UCSD-AML1 (cell line): ENCODE measurements around the gene LMBR1L.
"Not testable (repeated sequence)": the region's sequence is repeated elsewhere in the genome, so short reads cannot be mapped to it uniquely, and the experiment has no call there.

Source experiments
- DNase-seq: peaks from one replicate; lab custom pipeline; 2025; ENCODE audit not compliant: unreplicated experiment; lab: John Stamatoyannopoulos, UW

The LMBR1L gene, protein sequence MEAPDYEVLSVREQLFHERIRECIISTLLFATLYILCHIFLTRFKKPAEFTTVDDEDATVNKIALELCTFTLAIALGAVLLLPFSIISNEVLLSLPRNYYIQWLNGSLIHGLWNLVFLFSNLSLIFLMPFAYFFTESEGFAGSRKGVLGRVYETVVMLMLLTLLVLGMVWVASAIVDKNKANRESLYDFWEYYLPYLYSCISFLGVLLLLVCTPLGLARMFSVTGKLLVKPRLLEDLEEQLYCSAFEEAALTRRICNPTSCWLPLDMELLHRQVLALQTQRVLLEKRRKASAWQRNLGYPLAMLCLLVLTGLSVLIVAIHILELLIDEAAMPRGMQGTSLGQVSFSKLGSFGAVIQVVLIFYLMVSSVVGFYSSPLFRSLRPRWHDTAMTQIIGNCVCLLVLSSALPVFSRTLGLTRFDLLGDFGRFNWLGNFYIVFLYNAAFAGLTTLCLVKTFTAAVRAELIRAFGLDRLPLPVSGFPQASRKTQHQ

GRCh38 chr12:49110464-49111155 lies at the start of gene LMBR1L:
TSS of gene LMBR1L (minus strand) at chr12:49110847. CDS start at chr12:49110555, 292 bp downstream.
- DNase-seq = peak; percentile 93

DNA sequence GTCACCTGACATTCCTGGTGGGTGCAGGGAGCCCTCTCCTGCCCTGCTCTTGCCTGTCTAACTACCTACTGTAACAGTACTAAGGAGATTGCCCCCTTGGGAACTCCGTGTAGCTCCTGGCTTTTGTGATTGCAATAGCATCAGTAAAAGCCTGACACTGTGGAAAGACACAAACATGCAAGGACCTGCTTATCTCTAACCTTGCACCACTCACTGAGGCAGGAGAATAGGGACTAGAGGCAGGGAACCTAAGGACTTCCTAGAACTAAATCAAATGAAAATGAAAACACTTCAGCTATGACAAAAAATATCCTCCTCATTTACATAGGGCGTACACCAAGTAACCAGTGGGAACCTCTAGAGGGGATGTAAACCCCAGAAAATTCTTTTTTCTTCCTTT lies 49.8 kb upstream of the LMBR1L start:
- no peak for DNase-seq

DNA sequence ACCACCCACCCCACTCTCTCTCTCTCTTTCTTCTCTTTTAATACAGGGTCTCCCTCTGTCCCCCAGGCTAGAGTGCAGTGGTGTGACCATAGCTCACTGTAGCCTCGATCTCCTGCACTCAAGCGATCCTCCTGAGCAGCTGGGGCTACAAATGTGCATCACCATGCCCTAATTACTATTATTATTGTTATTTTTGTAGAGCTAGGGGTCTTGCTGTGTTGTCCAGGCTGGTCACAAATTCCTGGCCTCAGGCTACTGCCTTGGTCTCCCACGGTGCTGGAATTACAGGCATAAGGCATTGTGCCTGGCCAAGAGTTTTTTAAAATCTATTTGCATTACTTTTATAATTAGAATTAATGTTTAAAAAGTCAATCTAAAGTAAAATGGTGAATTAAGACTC lies 43.6 kb upstream of the LMBR1L start:
- DNase-seq = no peak

DNA sequence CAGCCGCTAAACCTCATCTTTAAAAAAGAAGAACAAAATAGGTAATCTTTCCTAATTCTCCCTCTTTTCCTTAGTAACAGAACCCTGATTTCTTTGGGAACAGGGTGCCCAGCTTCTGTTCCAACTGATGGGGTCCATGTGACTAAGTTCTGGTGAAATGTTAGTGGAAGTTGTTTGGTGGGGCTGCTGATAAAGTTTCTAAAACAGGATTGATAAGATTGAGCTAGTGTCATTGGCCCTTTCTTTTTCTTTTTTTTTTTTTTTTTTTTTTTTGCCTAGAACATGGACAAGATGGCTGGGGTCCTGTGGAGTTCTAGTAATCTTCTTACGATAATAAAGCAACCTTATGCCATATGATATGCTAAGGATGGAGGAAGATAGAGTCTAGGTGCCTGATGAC lies 36.7 kb upstream of the LMBR1L start:
- no peak for DNase-seq

DNA sequence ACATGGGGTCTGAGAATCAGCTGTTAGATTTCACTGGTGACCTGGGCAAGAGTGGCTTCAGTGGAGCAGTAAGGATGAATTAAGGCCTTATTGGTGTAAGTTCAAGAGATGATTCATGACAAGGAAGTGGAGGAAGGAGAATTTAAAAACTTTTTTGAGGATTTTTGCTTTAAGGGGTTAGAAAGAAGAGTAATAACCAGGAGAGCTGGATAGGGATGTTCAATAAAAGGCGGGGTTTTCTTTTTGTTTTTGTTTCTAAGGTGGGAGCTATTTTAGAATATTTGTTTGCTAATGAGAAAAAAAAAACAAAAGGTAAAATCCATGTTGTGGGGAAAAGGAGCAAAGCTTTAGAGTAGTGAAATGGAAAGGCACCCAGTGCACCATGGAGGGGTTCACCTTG lies 35.8 kb upstream of the LMBR1L start:
- DNase-seq = no peak

- DNase-seq = no peak
Observed at GRCh38 chr12:49144384-49144783, 33.7 kb upstream of the LMBR1L start.

- no peak for DNase-seq
Observed at GRCh38 chr12:49138999-49139398, 28.4 kb upstream of the LMBR1L start.

DNA sequence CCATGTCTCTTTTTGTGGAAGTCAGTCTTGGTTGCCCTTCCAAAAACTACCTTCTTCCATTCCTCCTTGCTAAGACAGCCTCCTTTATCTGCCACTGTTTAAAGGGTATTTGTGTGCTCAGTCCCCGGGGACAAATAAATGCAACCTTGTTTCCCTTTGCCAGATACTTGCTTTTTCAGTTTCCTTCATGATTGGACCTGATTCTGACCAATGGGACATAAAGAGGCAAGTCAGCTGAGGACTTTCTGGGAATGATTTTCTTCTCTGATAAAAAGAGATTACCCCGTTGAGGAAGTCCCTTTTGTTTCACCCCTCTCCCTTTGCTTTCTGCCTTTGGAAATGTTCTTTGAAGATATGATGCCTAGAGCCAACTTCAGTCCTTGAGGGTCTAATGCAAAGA lies 27.9 kb upstream of the LMBR1L start:
- no peak for DNase-seq

GRCh38 chr12:49137476-49137875 lies 26.8 kb upstream of the LMBR1L start:
- DNase-seq = no peak

- not testable (repeated sequence) for DNase-seq
Observed at GRCh38 chr12:49136997-49137396, 26.4 kb upstream of the LMBR1L start.

DNA sequence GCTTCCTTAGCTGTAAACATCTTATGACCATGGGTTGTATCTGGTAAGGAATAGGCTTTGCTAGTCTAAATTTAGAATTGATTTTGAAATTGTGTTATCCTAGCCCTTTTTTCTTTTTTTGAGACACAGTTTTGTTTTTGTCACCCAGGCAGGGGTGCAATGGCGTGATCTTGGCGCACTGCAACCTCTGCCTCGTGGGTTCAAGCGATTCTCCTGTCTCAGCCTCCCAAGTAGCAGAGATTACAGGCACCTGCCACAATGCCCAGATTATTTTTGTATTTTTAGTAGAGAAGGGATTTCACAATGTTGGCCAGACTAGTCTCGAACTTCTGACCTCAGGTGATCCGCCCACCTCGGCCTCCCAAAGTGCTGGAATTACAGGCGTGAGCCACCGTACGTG lies 22.9 kb upstream of the LMBR1L start:
- no peak for DNase-seq

DNA sequence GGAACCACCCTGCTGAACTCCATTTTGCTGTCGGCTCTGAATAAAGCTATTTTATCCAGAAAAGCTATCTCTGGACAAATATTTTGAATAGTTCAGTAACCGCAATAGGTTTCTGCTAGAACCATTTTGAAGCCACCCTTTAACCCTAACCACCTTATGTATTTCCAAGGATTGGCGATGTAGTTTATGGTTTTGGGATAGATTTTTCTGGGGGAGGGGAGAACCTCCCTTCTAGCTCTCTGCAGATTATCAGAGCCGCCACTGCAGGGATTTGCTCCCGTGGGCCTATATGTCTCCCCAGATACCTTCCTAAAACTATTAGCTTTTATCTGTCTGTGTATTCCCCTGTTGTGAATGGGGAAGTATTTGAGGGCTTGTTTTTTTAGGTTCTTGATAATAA lies 22.4 kb upstream of the LMBR1L start:
- DNase-seq = no peak

DNA sequence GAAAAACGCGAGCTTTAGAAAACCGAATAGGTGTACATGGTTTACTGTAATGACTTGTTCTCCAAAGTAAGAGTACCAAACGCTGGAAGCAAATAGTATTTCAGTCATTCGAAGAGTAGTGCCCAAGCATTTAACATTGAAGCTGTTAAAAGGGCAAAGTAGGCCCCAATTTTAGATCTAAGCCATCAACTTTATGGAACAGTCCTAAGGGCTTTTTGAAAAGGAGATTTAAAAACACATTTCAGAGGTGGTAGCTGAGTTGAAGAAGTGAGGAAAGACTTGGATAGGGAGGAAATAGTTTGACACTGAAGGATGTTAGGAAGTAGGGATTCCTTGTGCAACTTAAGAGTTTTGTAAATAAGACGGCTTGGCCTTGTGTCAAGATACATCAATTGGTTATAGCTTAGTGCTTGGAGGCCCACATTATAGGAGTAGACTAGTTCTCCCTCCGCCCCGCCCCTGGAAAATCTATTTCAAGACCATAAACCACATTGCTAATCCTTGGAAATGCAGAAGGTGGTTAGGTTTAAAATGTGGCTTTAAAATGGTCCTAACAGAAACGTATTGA lies 21.3 kb upstream of the LMBR1L start:
- DNase-seq = no peak

GRCh38 chr12:49131051-49131893 lies 20.6 kb upstream of the LMBR1L start, which contains the start of gene TUBA1B:
TSS of gene TUBA1B (minus strand) at chr12:49131395. CDS start at chr12:49131300, 95 bp downstream.
- DNase-seq = peak; percentile 94

DNA sequence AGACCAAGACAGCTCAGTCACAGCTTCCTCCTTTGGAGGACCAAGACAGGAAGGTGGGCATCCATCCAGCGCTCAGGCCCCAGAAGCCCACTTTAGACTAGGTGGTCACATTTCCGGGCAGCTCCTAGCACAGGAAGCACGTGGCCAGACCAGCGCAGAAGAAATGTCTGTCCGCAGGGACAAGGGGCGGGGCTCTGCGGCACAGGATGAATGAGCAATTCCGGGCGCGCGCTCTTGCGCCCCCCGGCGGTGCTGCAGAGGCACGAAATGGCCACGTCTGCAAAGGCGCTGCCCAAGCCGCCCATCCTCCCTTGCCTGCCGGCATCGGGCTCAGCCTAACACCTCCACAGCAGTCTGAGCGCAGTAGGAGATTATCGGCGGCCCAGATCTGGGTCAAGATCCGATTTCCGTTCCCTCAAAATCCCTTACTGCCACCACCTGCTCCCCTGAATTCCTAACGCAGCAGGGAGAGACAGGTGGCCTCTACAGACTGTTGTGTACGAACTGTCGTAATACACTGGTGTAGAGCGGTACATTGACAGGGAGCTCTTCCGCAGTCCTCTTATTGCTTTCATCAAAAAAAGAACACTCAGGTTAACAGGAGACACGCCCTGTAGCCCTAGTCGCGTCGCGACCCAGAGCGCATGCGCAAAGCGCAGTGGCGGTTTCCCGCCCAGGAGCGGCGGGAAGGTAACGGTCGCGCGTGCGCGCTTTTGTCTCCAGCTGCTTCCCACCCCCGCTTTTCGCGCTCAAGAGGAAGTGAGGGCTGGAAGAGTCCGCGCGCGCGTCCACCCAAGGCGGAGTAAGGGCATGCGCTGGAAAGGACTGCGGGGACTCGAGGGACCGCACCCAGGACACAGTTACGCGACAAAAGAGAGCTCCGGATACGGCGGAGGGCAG lies 19.8 kb upstream of the LMBR1L start:
- DNase-seq = peak; percentile 93

DNA sequence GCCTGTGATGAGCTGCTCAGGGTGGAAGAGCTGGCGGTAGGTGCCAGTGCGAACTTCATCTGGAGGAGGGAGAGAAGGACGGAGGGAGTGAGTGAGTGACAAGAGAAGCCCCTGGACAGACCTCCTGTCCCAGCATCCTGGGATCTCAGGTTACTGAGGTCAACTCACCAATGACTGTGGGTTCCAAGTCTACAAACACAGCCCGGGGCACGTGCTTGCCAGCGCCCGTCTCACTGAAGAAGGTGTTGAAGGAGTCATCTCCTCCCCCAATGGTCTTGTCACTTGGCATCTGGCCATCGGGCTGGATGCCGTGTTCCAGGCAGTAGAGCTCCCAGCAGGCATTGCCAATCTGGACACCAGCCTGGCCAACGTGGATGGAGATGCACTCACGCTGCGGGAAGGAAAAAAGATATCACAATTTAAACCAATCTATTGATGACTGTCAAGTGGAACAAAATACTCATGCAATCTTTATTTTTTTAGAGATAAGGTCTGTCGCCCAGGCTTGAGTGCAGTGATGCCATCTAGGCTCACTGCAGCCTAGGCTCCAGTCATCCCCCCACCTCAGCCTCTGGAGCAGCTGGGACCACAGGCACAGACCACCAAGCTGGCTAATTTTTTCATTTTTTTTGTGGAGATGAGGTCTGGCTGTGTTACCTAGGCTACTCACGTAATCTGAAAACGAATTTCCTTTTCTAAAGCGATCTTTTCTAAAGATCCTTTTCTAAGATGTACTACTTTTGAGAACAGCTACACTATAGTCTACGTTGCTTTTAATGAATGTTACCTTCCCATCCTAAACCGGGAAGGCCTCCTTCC lies 18.9 kb upstream of the LMBR1L start:
- no peak for DNase-seq

DNA sequence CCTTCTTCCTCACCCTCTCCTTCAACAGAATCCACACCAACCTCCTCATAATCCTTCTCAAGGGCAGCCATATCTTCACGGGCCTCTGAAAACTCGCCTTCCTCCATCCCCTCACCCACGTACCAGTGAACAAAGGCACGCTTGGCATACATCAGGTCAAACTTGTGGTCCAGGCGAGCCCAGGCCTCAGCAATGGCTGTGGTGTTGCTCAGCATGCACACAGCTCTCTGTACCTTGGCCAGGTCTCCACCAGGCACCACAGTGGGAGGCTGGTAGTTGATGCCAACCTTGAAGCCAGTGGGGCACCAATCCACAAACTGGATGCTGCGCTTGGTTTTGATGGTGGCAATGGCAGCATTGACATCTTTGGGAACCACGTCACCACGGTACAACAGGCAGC lies 17.3 kb upstream of the LMBR1L start:
- not testable (repeated sequence) for DNase-seq

- DNase-seq = no peak
Observed at GRCh38 chr12:49126852-49127763, 16.5 kb upstream of the LMBR1L start.
